ENCODE results near the gene ATP9A. TPM values are rescaled to one million over a fixed set of nuclear protein-coding genes. Genes with fewer than 3 reads are reported as not detected.

ATP9A gene
- total RNA-seq, 1 experiment from 2014 or later = 12.1 TPM

GRCh38 chr20:51594236-51595057, 173.7 kb downstream of the ATP9A start:
- WGBS (ENCODE audit: extremely low coverage, insufficient read length, low lambda C conversion rate) = no CpG with 5 or more reads among the region's 12 CpGs
- H3K9me3 Mint-ChIP-seq = no peaks in the 10 kb centered on the region

More at GRCh38 chr20:51594236-51595057, 173.7 kb downstream of the ATP9A start:
- H3K23me2 ChIP-seq (ENCODE audit: insufficient read length, low read depth, low read length, poor library complexity, severe bottlenecking) = no peaks in the 10 kb centered on the region
- no peaks in the 10 kb centered on the region for H3K79me1 ChIP-seq (ENCODE audit: insufficient read depth, low read depth, low read length, poor library complexity, severe bottlenecking)
- H3K4me2 ChIP-seq (ENCODE audit: insufficient read depth, insufficient read length, low read length) = no peak overlapping the region
- H4K8ac ChIP-seq (replicated peaks; ENCODE audit: insufficient read length, low read depth, low read length) = no peak overlapping the region
- no peaks in the 10 kb centered on the region for H4K20me1 ChIP-seq (ENCODE audit: control insufficient read depth, insufficient read depth, insufficient read length)
- H3K79me2 ChIP-seq (ENCODE audit: insufficient read depth, low read length) = no peaks in the 10 kb centered on the region
- H3K56ac ChIP-seq (ENCODE audit: insufficient read length, low read depth, low read length) = no peak overlapping the region
- H3K27ac ChIP-seq (ENCODE audit: insufficient read length, low read depth, low read length) = no peak overlapping the region
- H3K23ac ChIP-seq (ENCODE audit: insufficient read length, low read depth, low read length) = no peak overlapping the region
- Mint-ChIP-seq H3K4me1 (peaks cover 30 to 33% of the 10 kb centered on the region in 2 experiments), H3K27ac (no peak overlapping the region), H3K36me3 (ENCODE audit: insufficient read depth in 1 of 3, low read depth in 3 of 3) (no peaks in the 10 kb centered on the region; a peak in 1 of 7 replicates), H3K4me3 (no peak overlapping the region), H3K27me3 (ENCODE audit: low read depth) (peaks cover 3% of the 10 kb centered on the region; the same call in 1 of the 2 replicates)
- no peak for DNase-seq
- H3K9me3 ChIP-seq (ENCODE audit: control insufficient read depth, low read depth, low read length) = no peaks in the 10 kb centered on the region
- H2BK120ac ChIP-seq (ENCODE audit: low read depth, low read length, poor library complexity, severe bottlenecking) = no peak overlapping the region
- no peak overlapping the region for H3T11ph ChIP-seq (ENCODE audit: low read length)
- H3K14ac ChIP-seq (ENCODE audit: insufficient read depth, low read length) = no peak overlapping the region
- peaks cover 2% of the 10 kb centered on the region; the same call in 1 of the 2 replicates for H3K4me1 ChIP-seq (ENCODE audit: insufficient read depth, low read length)
- H2BK5ac ChIP-seq (ENCODE audit: insufficient read length, low read length) = no peak overlapping the region
- H2BK15ac ChIP-seq (ENCODE audit: low read depth, low read length) = no peak overlapping the region
- H2BK20ac ChIP-seq (ENCODE audit: low read depth, low read length, poor library complexity, severe bottlenecking) = no peak overlapping the region
- no peak for TF ChIP-seq CTCF (conservative IDR thresholded peaks at IDR 0.05)
- no peak overlapping the region for H4K91ac ChIP-seq (ENCODE audit: insufficient read length, low read depth, low read length)
- H3K27me3 ChIP-seq (ENCODE audit: insufficient read depth, low read length) = no peaks in the 10 kb centered on the region
- no peak overlapping the region for H3K4ac ChIP-seq (ENCODE audit: low read depth, low read length)
- no peak overlapping the region for H4K5ac ChIP-seq (ENCODE audit: insufficient read length, low read depth, low read length)
- H2AFZ ChIP-seq (ENCODE audit: low read length) = no peak overlapping the region
- H2BK12ac ChIP-seq (ENCODE audit: insufficient read length, low read depth, low read length) = no peak overlapping the region
- no peak overlapping the region for H2AK5ac ChIP-seq (ENCODE audit: insufficient read length, low read length)
- no peak overlapping the region for H3K18ac ChIP-seq (ENCODE audit: insufficient read length, low read depth, low read length)
- H3K9ac ChIP-seq (ENCODE audit: extremely low read depth, insufficient read length, low read length) = no peak overlapping the region

All from H9 (cell line).